ENCODE results near the gene SYT7.
A peak's percentile ranks its signal among the peaks of the same experiment; 100 is the strongest.

Gene SYT7

GRCh38 chr11:61534933-61535839 is 45.7 kb downstream of the SYT7 start:
- no peak for DNase-seq

GRCh38 chr11:61534025-61534932 is 46.6 kb downstream of the SYT7 start:
- DNase-seq = no peak

GRCh38 chr11:61533401-61533800 is 47.5 kb downstream of the SYT7 start:
- DNase-seq = no peak

GRCh38 chr11:61533039-61533375 is 47.9 kb downstream of the SYT7 start:
- DNase-seq = no peak

- peak; percentile 66 for DNase-seq
These were observed 48.5 kb downstream of the SYT7 start for GRCh38 chr11:61532134-61533038.

GRCh38 chr11:61531044-61531443 is 49.8 kb downstream of the SYT7 start:
- DNase-seq = no peak

GRCh38 chr11:61529537-61530225 is 51.2 kb downstream of the SYT7 start:
- DNase-seq = no peak

GRCh38 chr11:61528114-61528513 is 52.8 kb downstream of the SYT7 start:
- DNase-seq = no peak

GRCh38 chr11:61526956-61527731 is 53.7 kb downstream of the SYT7 start:
- no peak for DNase-seq

- no peak for DNase-seq
These were observed 54.6 kb downstream of the SYT7 start for GRCh38 chr11:61526229-61526628.

- no peak for DNase-seq
These were observed 55.8 kb downstream of the SYT7 start for GRCh38 chr11:61524963-61525587.

- no peak for DNase-seq
These were observed 56.4 kb downstream of the SYT7 start for GRCh38 chr11:61524446-61524845.

- DNase-seq = no peak
These were observed 58.0 kb downstream of the SYT7 start for GRCh38 chr11:61522881-61523280.

GRCh38 chr11:61518032-61518795 is 62.7 kb downstream of the SYT7 start:
- no peak for DNase-seq

GRCh38 chr11:61516675-61517572 is 64.0 kb downstream of the SYT7 start:
- DNase-seq = peak; percentile 66

GRCh38 chr11:61516191-61516590 is 64.7 kb downstream of the SYT7 start:
- DNase-seq = no peak

GRCh38 chr11:61515686-61516085 is 65.2 kb downstream of the SYT7 start:
- no peak for DNase-seq

GRCh38 chr11:61514050-61514917 is 66.6 kb downstream of the SYT7 start:
- DNase-seq = no peak
